Measurements from ENCODE around the gene CASP7.

The CASP7 gene

GRCh38 chr10:113713640-113713982, 33.9 kb downstream of the CASP7 start:
- no peak for DNase-seq

- no peak for DNase-seq
These were observed 36.6 kb downstream of the CASP7 start for GRCh38 chr10:113716109-113716910.

GRCh38 chr10:113718969-113719822, 39.5 kb downstream of the CASP7 start:
- DNase-seq = no peak

- DNase-seq = no peak
These were observed 40.7 kb downstream of the CASP7 start for GRCh38 chr10:113720386-113720785.

- no peak for DNase-seq
These were observed 52.6 kb downstream of the CASP7 start for GRCh38 chr10:113732160-113732881.

GRCh38 chr10:113732966-113733365, 53.3 kb downstream of the CASP7 start:
- no peak for DNase-seq

- no peak for DNase-seq
These were observed 53.9 kb downstream of the CASP7 start for GRCh38 chr10:113733635-113734034.

GRCh38 chr10:113735913-113736312, 56.2 kb downstream of the CASP7 start:
- DNase-seq = no peak

GRCh38 chr10:113736576-113736975, 56.9 kb downstream of the CASP7 start:
- no peak for DNase-seq

GRCh38 chr10:113739031-113739430, 59.3 kb downstream of the CASP7 start:
- DNase-seq = no peak

GRCh38 chr10:113739577-113739976, 59.9 kb downstream of the CASP7 start:
- no peak for DNase-seq

GRCh38 chr10:113740850-113741249, 61.1 kb downstream of the CASP7 start:
- no peak for DNase-seq

GRCh38 chr10:113742466-113742865, 62.8 kb downstream of the CASP7 start:
- DNase-seq = no peak

GRCh38 chr10:113743594-113743993, 63.9 kb downstream of the CASP7 start:
- DNase-seq = no peak

- DNase-seq = no peak
These were observed 65.7 kb downstream of the CASP7 start for GRCh38 chr10:113745374-113745773.

GRCh38 chr10:113746217-113746957, 66.7 kb downstream of the CASP7 start:
- DNase-seq = no peak

- DNase-seq = no peak
These were observed 71.5 kb downstream of the CASP7 start, which contains the start of gene PLEKHS1 for GRCh38 chr10:113751181-113751732. PLEKHS1 (plus strand) TSS chr10:113751682; CDS start chr10:113755278, 3,596 bp downstream.

GRCh38 chr10:113752553-113752952, 72.8 kb downstream of the CASP7 start:
- DNase-seq = no peak

GRCh38 chr10:113753020-113753692, 73.4 kb downstream of the CASP7 start:
- DNase-seq = no peak

GRCh38 chr10:113754125-113754524, 74.4 kb downstream of the CASP7 start:
- DNase-seq = no peak

GRCh38 chr10:113754768-113755167, 75.1 kb downstream of the CASP7 start:
- no peak for DNase-seq

All from activated naive CD4-positive, alpha-beta T cell (primary cell).